Vein endothelial cell (primary cell): ENCODE results near the gene FBXO11. TPM values are rescaled to one million over a fixed set of nuclear protein-coding genes. Genes with fewer than 3 reads are reported as not detected.

Experiments
- small RNA-seq: library from RNA; depleted of rRNA; stranded (forward); fragments of <200 nt; gene quantifications from one replicate; pipeline ENCODE3, GENCODE V24; 2012
- total RNA-seq: library from RNA; depleted of rRNA; stranded (reverse); fragments of >200 nt; gene quantifications from 2 replicates; pipeline ENCODE4 v1.2.3, GENCODE V29; 2012

Gene FBXO11
- 48.4 and 49.3 TPM in 2 replicates for total RNA-seq

DNA sequence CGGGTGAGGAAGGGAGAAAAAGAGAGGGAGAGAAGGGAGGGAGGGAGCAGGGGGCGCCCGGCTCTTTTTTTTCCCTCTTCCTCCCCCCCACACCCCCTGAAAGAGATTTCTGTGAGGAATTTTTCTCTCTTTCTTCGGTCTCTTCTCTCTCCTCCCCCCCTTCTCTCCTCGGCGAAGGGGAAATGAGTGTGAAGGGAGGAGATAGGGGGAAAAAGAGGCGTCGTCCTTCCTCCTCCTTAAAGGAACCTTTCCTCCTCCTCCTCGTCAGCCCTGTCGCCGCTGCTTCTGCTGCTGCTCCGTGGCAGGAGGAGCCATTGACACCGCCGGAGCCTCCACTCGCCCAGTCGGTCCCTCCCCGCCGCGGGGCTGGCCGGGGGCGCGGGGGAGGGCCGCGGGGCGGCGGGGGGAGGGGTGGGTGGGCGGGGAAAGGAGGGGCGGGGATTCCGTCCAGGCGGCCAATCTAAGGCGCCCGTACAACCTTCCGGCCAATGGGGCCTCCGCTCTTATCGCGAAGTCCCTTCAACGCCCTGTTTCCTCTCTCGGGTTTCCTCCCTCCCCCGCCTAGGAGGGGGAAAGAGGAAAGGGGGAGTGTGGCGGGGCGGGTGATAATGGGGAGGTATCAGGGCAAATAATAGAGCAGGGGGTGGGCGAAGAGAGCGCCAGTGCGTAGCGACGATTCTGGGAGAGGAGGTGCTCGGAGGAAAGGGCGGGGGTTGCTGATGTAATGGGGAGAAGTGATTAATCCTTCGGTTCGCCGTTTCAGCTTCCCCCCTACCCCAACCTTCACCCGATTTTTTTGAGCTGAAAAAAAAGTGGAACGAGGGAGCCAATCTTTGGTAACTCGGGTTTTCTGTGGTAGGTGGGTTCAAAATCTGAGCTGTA, at the start of gene FBXO11:
Gene FBXO11 (minus strand): TSS at position 342 of the 882 bp plus-strand sequence. CDS start 778 bp downstream, outside the sequence.

DNA sequence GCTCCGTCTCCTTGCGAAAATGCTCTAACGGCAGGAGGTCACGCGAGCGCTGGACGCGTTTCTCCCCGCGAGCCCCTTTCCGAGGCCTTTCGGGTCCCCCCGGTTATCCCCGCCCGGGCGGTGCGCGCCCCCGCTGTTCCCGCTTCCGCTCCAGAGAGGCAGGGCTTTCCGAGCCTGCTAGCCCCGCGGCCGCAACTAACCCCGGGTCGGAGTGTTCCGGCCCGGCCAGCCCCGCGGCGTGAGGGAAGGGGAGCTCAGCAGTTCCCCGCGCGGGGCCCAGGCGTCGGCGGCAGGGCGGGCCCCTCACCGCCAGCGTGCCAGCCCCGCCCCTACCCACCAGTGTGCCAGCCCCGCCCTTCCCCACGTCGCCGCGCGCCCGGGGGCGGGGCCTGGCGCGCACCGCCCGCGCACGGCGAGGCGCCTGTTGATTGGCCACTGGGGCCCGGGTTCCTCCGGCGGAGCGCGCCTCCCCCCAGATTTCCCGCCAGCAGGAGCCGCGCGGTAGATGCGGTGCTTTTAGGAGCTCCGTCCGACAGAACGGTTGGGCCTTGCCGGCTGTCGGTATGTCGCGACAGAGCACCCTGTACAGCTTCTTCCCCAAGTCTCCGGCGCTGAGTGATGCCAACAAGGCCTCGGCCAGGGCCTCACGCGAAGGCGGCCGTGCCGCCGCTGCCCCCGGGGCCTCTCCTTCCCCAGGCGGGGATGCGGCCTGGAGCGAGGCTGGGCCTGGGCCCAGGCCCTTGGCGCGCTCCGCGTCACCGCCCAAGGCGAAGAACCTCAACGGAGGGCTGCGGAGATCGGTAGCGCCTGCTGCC, 123.4 kb downstream of the FBXO11 start, which contains the start of gene MSH6:
Gene MSH6 (plus strand): TSS at position 475 of the 815 bp plus-strand sequence. CDS start 89 bp downstream, at position 564.

Small RNA genes within 50 kb of the gene (small RNA-seq; reads per million reads assigned to genes)
- not detected for gene RF00026
- gene RPL36AP15: not detected

Other genes with a start within 250 kb of the FBXO11 start
- 29.4 and 44.9 TPM in 2 replicates for gene MSH6, start 123.4 kb downstream of the FBXO11 start, total RNA-seq